NOMO-1 (cell line): ENCODE results near the gene ZNF814.
"Not testable (repeated sequence)": the region's sequence is repeated elsewhere in the genome, so short reads cannot be mapped to it uniquely, and the experiment has no call there.

Source experiments
- DNase-seq, 2 experiments: peaks; one replicate each; lab custom pipeline; 2025; ENCODE audit not compliant: unreplicated experiment in 2 of 2; lab: John Stamatoyannopoulos, UW

ZNF814 gene

DNA sequence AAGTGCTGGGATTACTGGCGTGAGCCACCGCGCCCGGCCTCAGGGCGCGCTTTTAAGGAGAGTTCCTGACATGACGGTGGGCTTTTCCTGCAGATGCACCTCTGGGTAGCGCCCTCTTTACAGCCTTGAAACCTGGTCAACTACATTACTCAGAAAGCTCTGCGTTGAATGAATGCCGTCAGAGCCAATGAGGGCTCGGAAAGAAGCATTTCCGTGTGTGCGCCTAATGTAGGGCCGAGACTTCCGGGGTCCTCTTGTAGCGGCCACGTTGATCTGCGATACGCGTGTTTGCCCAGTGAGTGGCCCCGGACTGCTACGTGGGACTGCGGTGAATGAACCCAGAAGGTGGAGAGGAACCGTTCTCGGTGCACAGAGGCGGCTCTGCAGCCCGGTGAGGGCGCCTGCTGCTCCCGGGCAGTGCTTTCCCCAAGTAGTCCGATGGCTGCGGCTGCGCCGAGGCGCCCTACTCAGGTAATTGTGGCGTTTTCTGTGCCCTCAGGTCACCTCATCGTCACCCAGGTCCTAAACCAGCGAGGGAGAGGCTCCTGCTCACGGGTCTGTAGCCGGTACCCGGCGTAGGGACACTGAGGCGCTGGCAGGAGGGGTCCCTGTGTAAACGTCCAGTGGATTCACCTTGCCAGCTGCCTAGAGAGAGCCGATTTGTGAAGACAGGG, 69.2 kb downstream of the ZNF814 start:
- peak; percentile 86 to 92 for DNase-seq

DNA sequence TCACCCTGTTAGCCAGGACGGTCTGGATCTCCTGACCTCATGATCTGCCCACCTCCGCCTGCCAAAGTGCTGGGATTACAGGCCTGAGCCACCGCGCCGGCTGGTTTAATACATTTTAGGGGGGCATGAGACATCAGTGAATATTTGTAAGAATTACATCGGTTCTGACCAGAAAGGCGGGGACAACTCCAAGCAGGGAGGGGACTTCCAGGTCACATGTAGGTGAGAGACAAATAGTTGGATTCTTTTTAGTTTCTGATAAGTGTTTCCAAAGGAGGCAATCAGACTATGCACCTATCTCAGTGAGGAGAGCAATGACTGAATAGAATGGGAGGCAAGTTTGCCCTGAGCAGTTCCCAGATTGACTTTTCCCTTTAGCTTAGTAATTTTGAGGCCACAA, 70.5 kb downstream of the ZNF814 start:
- DNase-seq, result no peak

DNA sequence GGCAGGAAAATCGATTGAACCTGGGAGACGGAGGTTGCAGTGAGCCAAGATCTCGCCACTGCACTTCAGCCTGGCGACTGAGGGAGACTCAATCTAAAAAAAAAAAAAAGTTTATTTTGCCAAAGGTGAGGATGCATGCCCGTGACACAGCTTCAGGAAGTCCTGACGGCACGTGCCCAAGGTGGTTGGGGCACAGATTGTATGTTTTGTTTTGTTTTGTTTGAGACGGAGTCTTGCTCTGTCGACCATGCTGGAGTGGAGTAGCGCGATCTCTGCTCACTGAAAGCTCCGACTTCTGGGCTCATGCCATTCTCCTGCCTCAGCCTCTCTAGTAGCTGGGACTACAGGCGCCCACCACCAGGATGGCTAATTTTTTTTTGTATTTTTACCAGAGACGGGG, 70.9 kb downstream of the ZNF814 start:
- DNase-seq, result no peak

- DNase-seq, result no peak
Measured at GRCh38 chr19:57816652-57817051, 72.2 kb downstream of the ZNF814 start.

GRCh38 chr19:57815247-57816075, 73.4 kb downstream of the ZNF814 start:
- DNase-seq, result no peak

DNA sequence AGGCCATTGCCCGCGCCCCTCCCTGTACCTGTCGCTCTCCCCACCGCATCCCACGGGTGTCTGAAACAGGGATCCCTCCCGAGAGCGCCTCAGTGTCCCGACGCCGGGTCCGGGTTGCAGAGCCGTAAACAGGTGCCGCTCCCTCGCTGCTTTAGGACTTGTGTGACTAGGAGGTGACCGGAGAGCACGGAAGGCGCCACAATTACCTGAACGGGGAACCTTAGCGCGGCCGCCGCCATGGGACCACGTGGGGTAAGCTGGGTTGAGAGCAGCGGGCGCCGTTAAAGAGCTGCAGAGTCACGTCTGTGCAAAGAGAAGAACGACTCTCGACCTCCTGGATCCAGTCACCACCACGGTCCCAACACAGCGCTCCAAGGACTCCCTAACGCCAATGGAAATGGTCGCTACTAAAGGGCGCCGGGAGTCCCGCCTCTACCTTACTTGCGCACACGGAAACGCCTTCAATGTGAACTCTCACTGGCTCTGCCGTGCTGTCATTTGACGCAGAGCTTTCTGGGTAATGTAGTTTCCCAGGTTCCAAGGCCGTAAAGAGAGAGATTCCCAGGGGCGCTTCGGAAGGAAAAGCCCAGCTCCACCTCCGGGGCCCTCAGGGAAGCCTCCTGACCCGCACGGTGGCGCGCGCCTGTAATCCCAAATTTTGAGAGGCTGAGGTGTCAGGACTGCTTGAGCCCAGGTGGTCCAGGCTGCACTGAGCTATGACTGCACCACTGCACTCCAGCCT, 74.2 kb downstream of the ZNF814 start, which contains the start of gene ZNF552:
Gene ZNF552 (minus strand): TSS at position 409 of the 742 bp plus-strand sequence. CDS start 170 bp downstream, at position 239.
- peak; percentile 87 to 93 for DNase-seq

- no peak for DNase-seq
Measured at GRCh38 chr19:57813919-57814504, 74.8 kb downstream of the ZNF814 start.

DNA sequence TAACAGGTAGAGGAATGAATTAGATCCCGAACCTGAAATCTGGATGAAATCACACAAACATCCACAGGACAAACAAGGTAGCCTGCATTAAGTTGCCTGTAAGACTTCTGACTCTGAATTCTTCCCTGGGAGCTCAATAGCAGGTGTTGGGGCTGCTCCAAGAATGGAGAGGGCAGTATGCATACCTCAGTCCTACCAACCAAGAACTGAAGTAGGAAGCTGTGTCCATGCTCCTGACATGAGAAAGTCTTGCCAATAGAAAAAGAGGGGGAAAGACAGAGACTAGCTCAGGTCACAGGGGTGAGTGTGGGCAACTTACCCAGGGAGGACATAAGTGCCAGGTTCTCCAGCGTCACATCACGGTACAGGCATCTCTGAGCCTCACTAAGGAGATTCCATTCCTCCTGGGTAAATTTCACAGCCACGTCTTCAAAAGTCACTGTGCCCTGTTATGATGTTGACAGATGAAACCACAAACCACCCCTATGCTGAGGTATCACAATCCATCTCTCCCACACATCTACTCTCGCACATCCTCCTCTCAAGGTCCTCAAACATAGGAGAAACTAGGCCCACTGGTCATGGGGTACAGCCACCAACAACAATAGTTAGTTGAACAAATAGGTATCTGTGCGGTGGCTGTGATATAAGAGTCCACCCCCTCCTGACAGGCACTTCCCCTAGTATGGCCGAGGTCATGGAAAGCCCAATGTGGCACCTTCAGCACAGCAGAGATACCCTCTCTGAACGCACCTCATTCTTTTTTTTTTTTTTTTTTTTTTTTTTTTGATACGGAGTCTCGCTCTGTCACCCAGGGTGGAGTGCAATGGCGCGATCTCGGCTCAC, 75.6 kb downstream of the ZNF814 start:
- not testable (repeated sequence) for DNase-seq

DNA sequence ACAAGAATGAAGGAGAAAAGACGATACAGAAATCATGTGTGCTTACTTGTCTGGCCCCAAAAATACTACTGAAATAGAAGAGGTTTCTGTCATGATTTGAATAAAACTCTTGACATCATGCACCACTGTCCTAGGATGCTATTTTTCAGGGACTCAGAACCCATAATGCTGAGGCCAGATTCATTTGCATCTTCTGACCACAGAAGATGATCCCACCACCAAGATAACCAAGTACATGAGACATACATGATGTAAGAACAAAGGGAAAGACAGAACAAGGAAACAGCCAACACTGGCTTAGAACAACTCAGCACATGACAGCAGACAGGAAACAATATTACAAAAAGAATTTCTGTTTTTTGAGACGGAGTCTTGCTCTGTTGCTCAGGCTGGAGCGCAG, 76.6 kb downstream of the ZNF814 start:
- no peak for DNase-seq

- DNase-seq, result not testable (repeated sequence)
Measured at GRCh38 chr19:57810410-57811295, 78.2 kb downstream of the ZNF814 start.

DNA sequence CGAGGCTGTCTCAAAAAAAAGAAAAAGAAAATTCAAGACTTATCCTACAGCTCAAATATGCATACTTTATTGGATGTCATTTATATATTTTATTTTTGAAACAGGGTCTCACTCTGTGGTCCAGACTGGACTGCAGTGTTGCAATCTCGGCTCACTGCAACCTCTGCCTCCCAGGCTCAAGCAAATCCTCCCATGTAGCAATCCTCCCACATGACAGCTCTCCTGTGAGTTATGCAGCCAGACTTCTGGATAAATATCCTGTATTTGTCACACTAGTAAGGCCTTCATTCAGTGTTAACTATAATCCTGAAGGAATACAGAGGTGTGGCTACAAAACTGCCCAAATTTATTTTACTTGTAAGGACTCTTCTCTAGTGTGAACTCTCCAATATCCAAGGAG, 81.3 kb downstream of the ZNF814 start:
- DNase-seq, result no peak

DNA sequence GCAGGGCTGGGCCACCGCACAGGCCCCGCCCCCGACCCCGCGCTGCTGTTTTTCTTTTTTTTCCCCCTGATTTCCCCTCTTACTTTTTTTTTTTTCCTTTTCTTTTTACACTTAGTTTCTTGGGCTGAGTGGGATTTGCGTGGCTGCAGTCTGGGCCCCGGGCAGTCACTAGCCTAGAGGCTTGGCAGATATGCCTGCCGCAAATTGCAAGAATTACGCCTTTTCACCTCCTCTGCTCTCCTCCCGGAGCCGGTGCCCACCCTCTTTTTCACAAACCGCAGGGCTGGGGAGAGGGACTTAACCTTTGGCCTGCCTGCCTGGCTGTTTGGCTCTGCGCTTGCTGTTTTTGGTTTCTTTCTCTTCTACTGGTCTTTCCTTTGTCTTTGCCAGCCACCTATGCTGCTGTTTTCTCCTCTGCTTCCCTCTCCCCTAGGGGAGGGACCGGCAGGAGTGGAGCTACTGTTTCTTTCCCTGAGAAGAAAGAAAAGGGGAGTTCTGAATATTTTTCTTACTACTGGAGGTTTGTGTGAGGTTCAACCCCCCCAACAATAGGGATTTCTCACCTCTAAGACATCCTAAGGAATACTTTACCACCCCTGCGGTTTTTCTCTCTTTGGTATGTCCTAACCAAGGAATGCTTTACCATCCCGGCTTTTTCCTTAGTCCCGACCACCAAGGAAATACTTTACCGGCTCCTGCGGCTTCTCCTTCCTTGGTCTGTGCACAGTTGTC, 85.1 kb downstream of the ZNF814 start:
- no peak for DNase-seq

- no peak for DNase-seq
Measured at GRCh38 chr19:57803265-57803593, 85.6 kb downstream of the ZNF814 start.

GRCh38 chr19:57802269-57802668, 86.6 kb downstream of the ZNF814 start:
- no peak for DNase-seq

DNA sequence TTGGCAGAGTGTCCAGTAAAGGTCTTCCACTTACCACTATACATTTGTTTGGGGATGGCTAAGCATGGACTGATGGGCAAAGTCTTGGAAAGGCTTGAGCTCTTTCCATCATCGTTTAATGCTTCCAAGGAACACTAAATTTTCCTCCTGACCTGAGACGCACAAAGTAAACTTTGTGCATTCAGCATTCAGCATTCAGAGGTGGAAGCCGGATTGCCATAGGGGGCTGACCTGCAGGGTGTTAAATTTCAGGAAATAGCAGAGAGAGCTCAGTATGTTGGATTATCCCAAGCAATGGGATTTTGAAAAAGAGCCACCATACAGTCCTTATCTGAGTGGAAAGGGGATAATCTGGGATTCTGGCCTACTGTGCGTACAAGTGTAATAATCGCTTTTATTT, 88.1 kb downstream of the ZNF814 start:
- no peak for DNase-seq
